Left ventricle myocardium inferior (tissue), 1 donor: ENCODE results near the gene DOHH. TPM values are rescaled to one million over a fixed set of nuclear protein-coding genes. Genes with fewer than 3 reads are reported as not detected.
A peak's percentile ranks its signal among the peaks of the same experiment; 100 is the strongest.

Source experiments
- DNase-seq: peaks from one replicate; pipeline ENCODE4 v3.0.0-alpha.2; 2020
- H3K27ac ChIP-seq: fragments of 200-600 bp; replicated peaks from 2 replicates; pipeline ENCODE4 v1.8.0; 2021
- H3K27me3 ChIP-seq: fragments of 200-600 bp; 2 replicates; pipeline ENCODE4 v1.8.0; 2021; ENCODE audit warnings: low read depth
- H3K36me3 ChIP-seq: fragments of 200-600 bp; 2 replicates; pipeline ENCODE4 v1.8.0; 2021
- H3K4me1 ChIP-seq: fragments of 200-600 bp; 2 replicates; pipeline ENCODE4 v1.8.0; 2021
- H3K4me3 ChIP-seq: fragments of 200-600 bp; 2 replicates; pipeline ENCODE4 v1.8.0; 2021; ENCODE audit warnings: mild to moderate bottlenecking, moderate library complexity
- H3K9me3 ChIP-seq: fragments of 200-600 bp; replicated peaks from 2 replicates; pipeline ENCODE4 v1.8.0; 2021
- CTCF ChIP-seq: fragments of 200-600 bp; IDR thresholded peaks from 2 replicates; pipeline ENCODE4 v1.8.0; 2021; ENCODE audit warnings: antibody characterized with exemption, mild to moderate bottlenecking, borderline replicate concordance
- intact Hi-C: fragments of 100-400 bp; cut with micrococcal nuclease; formaldehyde crosslinking; loops from one replicate; pipeline ENCODE4 v1.11.0; 2022
- total RNA-seq: library from RNA; stranded (reverse); fragmentation: NEBNext Ultra II Directional; extraction: Animal tissue kit (Norgen Biotek cat#: 25700); gene quantifications from one replicate; pipeline ENCODE4 v1.2.1, GENCODE V29; 2021
- donor health status: DM: no; HTN: yes; CAD: no; lungs with severe emphysema.

Gene DOHH
- total RNA-seq, 1 donor from 2014 or later = 11.1 TPM

DNA sequence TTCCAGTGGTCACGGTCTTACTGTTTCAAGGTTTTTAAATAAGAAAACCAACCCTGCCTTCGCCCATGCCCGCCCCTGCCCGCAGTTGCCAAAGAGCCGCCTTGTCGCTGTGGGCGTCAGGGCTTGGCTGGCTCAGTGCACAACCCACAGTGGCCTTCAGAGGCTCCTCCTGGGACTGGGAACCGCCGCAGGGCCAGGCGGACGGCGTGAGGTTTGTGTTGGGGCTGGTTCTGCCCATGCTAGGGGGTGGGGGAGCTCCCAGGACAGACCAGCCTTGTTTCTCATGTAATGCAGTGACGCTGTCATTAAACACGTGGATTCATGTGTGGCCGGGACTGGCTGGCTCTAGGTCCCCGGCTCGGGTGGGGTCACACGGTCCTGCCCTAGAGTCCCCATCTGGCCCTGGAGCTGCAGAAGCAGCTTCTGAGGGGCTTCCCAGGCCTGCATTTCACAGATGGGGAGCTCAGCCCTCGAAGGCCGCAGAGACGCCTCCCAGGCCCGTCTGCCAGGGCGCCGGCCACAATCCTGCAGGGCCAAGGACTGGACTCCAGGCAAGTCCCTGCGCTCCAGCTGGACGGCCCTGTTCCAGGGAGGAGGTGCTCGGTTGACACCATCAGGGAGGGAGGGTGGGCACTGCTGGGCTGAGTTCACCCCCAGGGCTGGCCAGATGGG, 36.1 kb upstream of the DOHH start:
- DNase-seq = peak; percentile 45
- H3K27ac ChIP-seq = peak overlapping the region; percentile 46
- H3K9me3 ChIP-seq = no peaks in the 10 kb centered on the region
- no peaks in the 10 kb centered on the region for H3K27me3 ChIP-seq
- H3K36me3 ChIP-seq = peaks cover 54% of the 10 kb centered on the region
- peaks cover 8% of the 10 kb centered on the region for H3K4me1 ChIP-seq
- TF ChIP-seq CTCF = no peak
- intact Hi-C loops = no loop called here
- H3K4me3 ChIP-seq = no peak overlapping the region

GRCh38 chr19:3535981-3536380, 35.5 kb upstream of the DOHH start:
- no peak for DNase-seq
- peak overlapping the region; percentile 46 for H3K27ac ChIP-seq
- no peaks in the 10 kb centered on the region for H3K27me3 ChIP-seq
- intact Hi-C loops = no loop called here
- H3K9me3 ChIP-seq = no peaks in the 10 kb centered on the region
- no peak for TF ChIP-seq CTCF
- peaks cover 59% of the 10 kb centered on the region for H3K36me3 ChIP-seq
- no peak overlapping the region for H3K4me3 ChIP-seq
- peaks cover 8% of the 10 kb centered on the region for H3K4me1 ChIP-seq

GRCh38 chr19:3535563-3535965, 35.1 kb upstream of the DOHH start:
- peaks cover 64% of the 10 kb centered on the region for H3K36me3 ChIP-seq
- no peak for TF ChIP-seq CTCF

DNA sequence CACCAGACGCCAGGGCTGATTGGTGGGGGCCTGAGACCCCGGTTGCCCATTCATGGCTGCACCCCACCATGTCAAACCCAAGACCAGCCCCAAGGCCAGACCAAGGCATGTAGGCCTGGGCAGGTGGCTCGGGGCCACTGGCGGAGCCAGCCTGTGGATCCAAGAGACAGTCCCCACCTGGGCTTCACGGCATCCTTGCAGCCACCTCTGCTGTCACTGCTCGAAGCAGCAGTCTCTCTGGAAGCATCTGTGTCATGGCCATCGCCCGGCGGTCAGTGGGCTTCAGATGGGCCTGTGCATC, 34.7 kb upstream of the DOHH start:
- DNase-seq = no peak
- Histone ChIP-seq H3K27ac (no peak overlapping the region), H3K27me3 (no peaks in the 10 kb centered on the region), H3K36me3 (peaks cover 65% of the 10 kb centered on the region), H3K4me1 (peaks cover 8% of the 10 kb centered on the region), H3K9me3 (no peaks in the 10 kb centered on the region), H3K4me3 (no peak overlapping the region)
- no peak for TF ChIP-seq CTCF
- intact Hi-C loops = no loop called here

More at GRCh38 chr19:3535563-3535965, 35.1 kb upstream of the DOHH start:
- Histone ChIP-seq H3K27ac (no peak overlapping the region), H3K4me3 (no peak overlapping the region), H3K9me3 (no peaks in the 10 kb centered on the region), H3K4me1 (peaks cover 8% of the 10 kb centered on the region), H3K27me3 (no peaks in the 10 kb centered on the region)
- intact Hi-C loops = no loop called here
- no peak for DNase-seq

DNA sequence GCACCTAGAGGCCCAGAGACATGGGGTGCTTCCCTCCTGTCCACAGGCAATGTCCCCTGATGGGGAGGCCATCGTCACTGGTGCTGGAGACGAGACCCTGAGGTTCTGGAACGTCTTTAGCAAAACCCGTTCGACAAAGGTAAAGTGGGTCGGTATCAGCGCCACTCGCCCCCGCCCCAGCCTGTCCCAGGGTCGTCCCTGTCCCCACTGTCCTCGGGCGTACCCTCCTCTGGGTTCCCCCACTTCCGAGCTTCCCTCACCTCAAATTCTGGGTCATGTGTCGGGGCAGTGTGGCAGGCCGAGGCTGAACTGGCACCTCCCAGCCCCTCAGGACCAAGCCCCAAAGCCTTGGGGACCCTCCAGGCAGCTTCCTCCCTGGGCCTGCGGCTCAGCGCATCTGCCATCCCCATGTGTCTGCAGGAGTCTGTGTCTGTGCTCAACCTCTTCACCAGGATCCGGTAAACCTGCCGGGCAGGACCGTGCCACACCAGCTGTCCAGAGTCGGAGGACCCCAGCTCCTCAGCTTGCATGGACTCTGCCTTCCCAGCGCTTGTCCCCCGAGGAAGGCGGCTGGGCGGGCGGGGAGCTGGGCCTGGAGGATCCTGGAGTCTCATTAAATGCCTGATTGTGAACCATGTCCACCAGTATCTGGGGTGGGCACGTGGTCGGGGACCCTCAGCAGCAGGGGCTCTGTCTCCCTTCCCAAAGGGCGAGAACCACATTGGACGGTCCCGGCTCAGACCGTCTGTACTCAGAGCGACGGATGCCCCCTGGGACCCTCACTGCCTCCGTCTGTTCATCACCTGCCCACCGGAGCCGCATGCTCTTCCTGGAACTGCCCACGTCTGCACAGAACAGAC, 34.1 kb upstream of the DOHH start:
- DNase-seq = no peak
- intact Hi-C loops = no loop called here
- Histone ChIP-seq H3K27me3 (no peaks in the 10 kb centered on the region), H3K27ac (no peak overlapping the region), H3K4me3 (no peak overlapping the region), H3K9me3 (no peaks in the 10 kb centered on the region), H3K36me3 (peaks cover 63% of the 10 kb centered on the region), H3K4me1 (peaks cover 8% of the 10 kb centered on the region)
- TF ChIP-seq CTCF = no peak
